Panc1 (cell line): ENCODE results near the gene SOX5. TPM values are rescaled to one million over a fixed set of nuclear protein-coding genes. Genes with fewer than 3 reads are reported as not detected.

Source experiments
- ATAC-seq: fragments of 200-7000 bp; cut with Tn5 transposase; 2 replicates; pipeline ENCODE4 v1.9.1; 2020; ENCODE audit warnings: mild to moderate bottlenecking, moderate library complexity
- Bru-seq: library from RNA; stranded (reverse); fragments of 400-500 nt; gene quantifications from one replicate; lab custom pipeline; 2021; lab: Mats Ljungman, UMichigan
- BruChase-seq, 2 experiments: library from RNA; stranded (reverse); fragments of 400-500 nt; gene quantifications; one replicate each; lab custom pipeline; 2021; lab: Mats Ljungman, UMichigan
- BruUV-seq: library from RNA; stranded (reverse); fragments of 400-500 nt; replicated peaks from 2 replicates; lab custom pipeline; 2021; lab: Mats Ljungman, UMichigan
- CTCF ChIA-PET: fragments of 300-600 bp; sonication (Branson Sonifier 250); formaldehyde crosslinking; loops from one replicate; lab custom pipeline; 2022; ENCODE audit warnings: antibody characterized with exemption; lab: Charles Lee
- POLR2A ChIA-PET: fragments of 300-600 bp; sonication (Branson Sonifier 250); formaldehyde crosslinking; loops from one replicate; lab custom pipeline; 2022; ENCODE audit warnings: antibody characterized with exemption; lab: Charles Lee
- DNase-seq: peaks from one replicate; pipeline ENCODE4 v3.0.0-alpha.2; 2010; ENCODE audit warnings: low read depth, low spot score
- H3K27ac ChIP-seq: 2 replicates; pipeline ENCODE4 v1.5.1; 2011; ENCODE audit warnings: mild to moderate bottlenecking, low read length, inconsistent platforms
- H3K27me3 ChIP-seq: fragments of 200-500 bp; sonication (Bioruptor generic); 2 replicates; pipeline ENCODE4 v1.6.0; 2014; ENCODE audit warnings: low read length, inconsistent platforms; ENCODE audit not compliant: control insufficient read depth, insufficient read depth
- H3K36me3 ChIP-seq: fragments of 200-500 bp; sonication (Bioruptor generic); 2 replicates; pipeline ENCODE4 v1.5.1; 2014; ENCODE audit warnings: inconsistent platforms, mild to moderate bottlenecking, low read length, moderate library complexity; ENCODE audit not compliant: control insufficient read depth, insufficient read depth
- H3K4me1 ChIP-seq: 2 replicates; pipeline ENCODE4 v1.5.1; 2011; ENCODE audit warnings: inconsistent platforms, mild to moderate bottlenecking, low read length, moderate library complexity; ENCODE audit not compliant: control insufficient read depth, insufficient read depth
- H3K4me3 ChIP-seq, 2 experiments: 2 replicates each; pipeline ENCODE4 v1.5.1; 2011 to 2012; ENCODE audit warnings: low read depth in 2 of 2, low read length in 2 of 2, mild to moderate bottlenecking in 2 of 2, inconsistent platforms in 1 of 2, moderate library complexity in 1 of 2
- H3K9me3 ChIP-seq: fragments of 200-500 bp; sonication (Bioruptor generic); 2 replicates; pipeline ENCODE4 v1.5.1; 2014; ENCODE audit warnings: low read depth, mild to moderate bottlenecking, inconsistent platforms, low read length, moderate library complexity; ENCODE audit not compliant: control insufficient read depth, insufficient read depth
- POLR2AphosphoS5 ChIP-seq: IDR thresholded peaks from 2 replicates; pipeline ENCODE4 v1.6.1; 2012; ENCODE audit warnings: mild to moderate bottlenecking, low read depth, low read length, moderate library complexity
- SIN3A ChIP-seq: IDR thresholded peaks from 2 replicates; pipeline ENCODE4 v1.6.1; 2012; ENCODE audit warnings: low read depth, mild to moderate bottlenecking, low read length, moderate library complexity, borderline replicate concordance; ENCODE audit not compliant: insufficient read depth
- TCF7L2 ChIP-seq: IDR thresholded peaks from 2 replicates; pipeline ENCODE4 v1.6.1; 2011; ENCODE audit warnings: mild to moderate bottlenecking, low read depth, low read length, inconsistent platforms
- in situ Hi-C: cut with HindIII; loops from 2 replicates; pipeline ENCODE4 v1.10.0; 2016; ENCODE audit warnings: low sequenced_read_pairs, low pct_unique_long_range_greater_than_20kb
- intact Hi-C: fragments of 100-400 bp; cut with micrococcal nuclease; formaldehyde crosslinking; loops from one replicate; pipeline ENCODE4 v1.10.0; 2022; ENCODE audit not compliant: unreplicated experiment
- long read RNA-seq: library from polyadenylated mRNA; unstranded; transcript quantifications from one replicate; pipeline ENCODE4 v2.0.0, GENCODE V29; 2021; ENCODE audit not compliant: unreplicated experiment
- polyA plus RNA-seq: library from polyadenylated mRNA; unstranded; fragments of >200 nt; gene quantifications from one replicate; pipeline ENCODE4 v1.2.1, GENCODE V29; 2012; ENCODE audit warnings: missing spikeins; ENCODE audit not compliant: insufficient read length
- total RNA-seq: library from RNA; stranded (reverse); gene quantifications from one replicate; pipeline ENCODE4 v1.2.1, GENCODE V29; 2021; ENCODE audit not compliant: unreplicated experiment
- TF ChIP-seq, protein P1 (sequence below), 2 experiments: IDR thresholded peaks; 2 replicates each; pipeline ENCODE4 v1.6.1; 2011 to 2012; ENCODE audit warnings: low read depth in 2 of 2, control low read depth in 1 of 2, low read length in 1 of 2, mild to moderate bottlenecking in 1 of 2, moderate library complexity in 1 of 2; ENCODE audit not compliant: insufficient read depth in 1 of 2
- TF ChIP-seq, protein P2 (sequence below): fragments of 450-650 bp; IDR thresholded peaks from 2 replicates; pipeline ENCODE4 v1.5.1; 2017; ENCODE audit warnings: mild to moderate bottlenecking

SOX5 gene
- total RNA-seq (0.23 TPM), Bru-seq, nascent RNA (percentile 10 among the genes with signal in this experiment), BruChase-seq, experiment 1, labeled RNA remaining after a 2-hour chase (percentile 8 among the genes with signal in this experiment), BruChase-seq, experiment 2, labeled RNA remaining after a 6-hour chase (percentile 8 among the genes with signal in this experiment)
- polyA plus RNA-seq, result not detected
- long read RNA-seq, result 0 reads

GRCh38 chr12:23949348-23950209, at the start of gene SOX5:
Gene SOX5, minus strand, starts transcription at chr12:23949670. Its CDS starts 69 bp downstream, at chr12:23949601.
- Histone ChIP-seq H3K36me3 (no peaks in the 10 kb centered on the region), H3K9me3 (no peaks in the 10 kb centered on the region), H3K4me3 (peak within 1 kb of the TSS; percentile 9 to 24; a peak in 3 of 4 replicates), H3K27me3 (0 out of 2 replicates have a peak, but pooled peaks cover 2% of the 10 kb centered on the region), H3K27ac (no peak within 1 kb of the TSS), H3K4me1 (no peaks in the 10 kb centered on the region)
- DNase-seq (no peak), ATAC-seq (no peak; the same call in 1 of the 2 replicates)
- in situ Hi-C loops, result no loop called here
- ChIA-PET POLR2A (no interaction called here), CTCF (no interaction called here)
- no TSS peak for BruUV-seq
- intact Hi-C loops, result no loop called here
- TF ChIP-seq, protein P1, sequence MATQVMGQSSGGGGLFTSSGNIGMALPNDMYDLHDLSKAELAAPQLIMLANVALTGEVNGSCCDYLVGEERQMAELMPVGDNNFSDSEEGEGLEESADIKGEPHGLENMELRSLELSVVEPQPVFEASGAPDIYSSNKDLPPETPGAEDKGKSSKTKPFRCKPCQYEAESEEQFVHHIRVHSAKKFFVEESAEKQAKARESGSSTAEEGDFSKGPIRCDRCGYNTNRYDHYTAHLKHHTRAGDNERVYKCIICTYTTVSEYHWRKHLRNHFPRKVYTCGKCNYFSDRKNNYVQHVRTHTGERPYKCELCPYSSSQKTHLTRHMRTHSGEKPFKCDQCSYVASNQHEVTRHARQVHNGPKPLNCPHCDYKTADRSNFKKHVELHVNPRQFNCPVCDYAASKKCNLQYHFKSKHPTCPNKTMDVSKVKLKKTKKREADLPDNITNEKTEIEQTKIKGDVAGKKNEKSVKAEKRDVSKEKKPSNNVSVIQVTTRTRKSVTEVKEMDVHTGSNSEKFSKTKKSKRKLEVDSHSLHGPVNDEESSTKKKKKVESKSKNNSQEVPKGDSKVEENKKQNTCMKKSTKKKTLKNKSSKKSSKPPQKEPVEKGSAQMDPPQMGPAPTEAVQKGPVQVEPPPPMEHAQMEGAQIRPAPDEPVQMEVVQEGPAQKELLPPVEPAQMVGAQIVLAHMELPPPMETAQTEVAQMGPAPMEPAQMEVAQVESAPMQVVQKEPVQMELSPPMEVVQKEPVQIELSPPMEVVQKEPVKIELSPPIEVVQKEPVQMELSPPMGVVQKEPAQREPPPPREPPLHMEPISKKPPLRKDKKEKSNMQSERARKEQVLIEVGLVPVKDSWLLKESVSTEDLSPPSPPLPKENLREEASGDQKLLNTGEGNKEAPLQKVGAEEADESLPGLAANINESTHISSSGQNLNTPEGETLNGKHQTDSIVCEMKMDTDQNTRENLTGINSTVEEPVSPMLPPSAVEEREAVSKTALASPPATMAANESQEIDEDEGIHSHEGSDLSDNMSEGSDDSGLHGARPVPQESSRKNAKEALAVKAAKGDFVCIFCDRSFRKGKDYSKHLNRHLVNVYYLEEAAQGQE (IDR thresholded peaks at IDR 0.05; ENCODE audit: insufficient read depth in 1 of 2, low read depth in 2 of 2, low read length in 1 of 2), result no peak
- TF ChIP-seq TCF7L2, result no peak
- no peak for TF ChIP-seq SIN3A
- TF ChIP-seq, protein P2, sequence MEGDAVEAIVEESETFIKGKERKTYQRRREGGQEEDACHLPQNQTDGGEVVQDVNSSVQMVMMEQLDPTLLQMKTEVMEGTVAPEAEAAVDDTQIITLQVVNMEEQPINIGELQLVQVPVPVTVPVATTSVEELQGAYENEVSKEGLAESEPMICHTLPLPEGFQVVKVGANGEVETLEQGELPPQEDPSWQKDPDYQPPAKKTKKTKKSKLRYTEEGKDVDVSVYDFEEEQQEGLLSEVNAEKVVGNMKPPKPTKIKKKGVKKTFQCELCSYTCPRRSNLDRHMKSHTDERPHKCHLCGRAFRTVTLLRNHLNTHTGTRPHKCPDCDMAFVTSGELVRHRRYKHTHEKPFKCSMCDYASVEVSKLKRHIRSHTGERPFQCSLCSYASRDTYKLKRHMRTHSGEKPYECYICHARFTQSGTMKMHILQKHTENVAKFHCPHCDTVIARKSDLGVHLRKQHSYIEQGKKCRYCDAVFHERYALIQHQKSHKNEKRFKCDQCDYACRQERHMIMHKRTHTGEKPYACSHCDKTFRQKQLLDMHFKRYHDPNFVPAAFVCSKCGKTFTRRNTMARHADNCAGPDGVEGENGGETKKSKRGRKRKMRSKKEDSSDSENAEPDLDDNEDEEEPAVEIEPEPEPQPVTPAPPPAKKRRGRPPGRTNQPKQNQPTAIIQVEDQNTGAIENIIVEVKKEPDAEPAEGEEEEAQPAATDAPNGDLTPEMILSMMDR, result no peak
- TF ChIP-seq POLR2AphosphoS5, result no peak

DNA sequence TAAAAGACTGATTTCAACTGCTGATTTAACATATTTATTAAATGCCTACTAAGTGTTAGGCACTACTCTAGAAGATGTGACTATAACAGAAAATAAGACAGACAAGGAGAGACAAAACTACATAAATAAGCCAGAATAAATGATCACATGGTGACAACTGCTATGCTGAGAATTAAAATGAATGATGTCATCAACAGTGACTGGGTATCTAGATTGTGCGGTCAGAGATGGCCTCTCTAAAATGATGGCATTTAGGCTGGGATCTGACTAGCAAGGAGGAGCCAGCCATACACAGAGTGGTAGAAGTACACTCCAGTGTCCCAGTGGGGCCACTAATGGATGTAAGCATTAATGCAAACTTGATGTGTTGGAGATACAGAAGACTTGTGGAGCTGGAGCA, 37.6 kb upstream of the SOX5 start:
- ATAC-seq (no peak), DNase-seq (no peak)
- TF ChIP-seq SIN3A, result no peak
- TF ChIP-seq POLR2AphosphoS5, result no peak
- TF ChIP-seq, protein P2, result no peak
- no peak for TF ChIP-seq TCF7L2
- TF ChIP-seq, protein P1 (IDR thresholded peaks at IDR 0.05; ENCODE audit: insufficient read depth in 1 of 2, low read depth in 2 of 2, low read length in 1 of 2), result no peak
- ChIA-PET CTCF (no interaction called here), POLR2A (no interaction called here)
- in situ Hi-C loops (no loop called here), intact Hi-C loops (no loop called here)
- Histone ChIP-seq H3K27me3 (no peaks in the 10 kb centered on the region), H3K9me3 (no peaks in the 10 kb centered on the region), H3K27ac (no peak overlapping the region), H3K4me1 (no peaks in the 10 kb centered on the region), H3K4me3 (no peak overlapping the region), H3K36me3 (no peaks in the 10 kb centered on the region)
- BruUV-seq, result no TSS peak
